GM10266 (cell line): ENCODE measurements around the gene ITPK1.
A peak's percentile ranks its signal among the peaks of the same experiment; 100 is the strongest.

Experiments used
- DNase-seq: peaks from one replicate; pipeline ENCODE4 v3.0.0; 2012; ENCODE audit errors: extremely low spot score
- CTCF ChIP-seq: IDR thresholded peaks from 2 replicates; pipeline ENCODE4 v1.5.1; 2012; ENCODE audit warnings: mild to moderate bottlenecking, low read depth; ENCODE audit not compliant: control insufficient read depth, insufficient read depth; ENCODE audit errors: missing control alignments

Gene ITPK1

GRCh38 chr14:93045211-93045674 is 70.5 kb downstream of the ITPK1 start:
- no peak for TF ChIP-seq CTCF
- no peak for DNase-seq

- peak; percentile 44 for DNase-seq
- no peak for TF ChIP-seq CTCF
These were observed 71.2 kb downstream of the ITPK1 start for GRCh38 chr14:93044556-93044955.

GRCh38 chr14:93044121-93044520 is 71.6 kb downstream of the ITPK1 start:
- DNase-seq = no peak
- no peak for TF ChIP-seq CTCF

- no peak for TF ChIP-seq CTCF
- DNase-seq = no peak
These were observed 72.5 kb downstream of the ITPK1 start for GRCh38 chr14:93042968-93043940.

- no peak for DNase-seq
- TF ChIP-seq CTCF = no peak
These were observed 73.9 kb downstream of the ITPK1 start for GRCh38 chr14:93041830-93042229.

- no peak for DNase-seq
These were observed 74.7 kb downstream of the ITPK1 start for GRCh38 chr14:93040982-93041381.

More at GRCh38 chr14:93040982-93041381, 74.7 kb downstream of the ITPK1 start:
- TF ChIP-seq CTCF = no peak
